Activated naive CD4-positive, alpha-beta T cell treated with anti-CD3 and anti-CD28 coated beads for 36 hours (primary cell): ENCODE data around the gene HNF4A. TPM values are rescaled to one million over a fixed set of nuclear protein-coding genes. Genes with fewer than 3 reads are reported as not detected.

ENCODE experiments used
- CTCF ChIA-PET: fragments of 350-600 bp; sonication (Branson Sonifier 250); formaldehyde crosslinking; loops from one replicate; lab custom pipeline; 2021; ENCODE audit warnings: antibody characterized with exemption; lab: Charles Lee
- DNase-seq: peaks from one replicate; pipeline ENCODE4 v3.0.0-alpha.2; 2020
- H3K27ac Mint-ChIP-seq: one replicate; pipeline ENCODE4 v1.8.0; 2021; ENCODE audit warnings: mild to moderate bottlenecking, mixed read lengths
- H3K27me3 Mint-ChIP-seq: one replicate; pipeline ENCODE4 v1.8.0; 2021; ENCODE audit warnings: low read depth, mixed read lengths
- H3K36me3 Mint-ChIP-seq: one replicate; pipeline ENCODE4 v1.8.0; 2021; ENCODE audit warnings: low read depth, mixed read lengths
- H3K4me1 Mint-ChIP-seq: one replicate; pipeline ENCODE4 v1.8.0; 2021; ENCODE audit warnings: low read depth, mixed read lengths
- H3K4me3 Mint-ChIP-seq: one replicate; pipeline ENCODE4 v1.8.0; 2021; ENCODE audit warnings: mild to moderate bottlenecking, moderate library complexity, mixed read lengths
- H3K9me3 Mint-ChIP-seq: one replicate; pipeline ENCODE4 v1.8.0; 2021; ENCODE audit warnings: mixed read lengths
- intact Hi-C: fragments of 100-400 bp; cut with micrococcal nuclease; formaldehyde crosslinking; loops from one replicate; pipeline ENCODE4 v1.15.1; 2023
- total RNA-seq, 2 experiments: library from RNA; stranded (reverse); gene quantifications; one replicate each; pipeline ENCODE4 v1.2.3, GENCODE V29; 2021

Gene HNF4A
- total RNA-seq, 2 experiments from 2014 or later = not detected

- no peaks in the 10 kb centered on the region for H3K4me1 Mint-ChIP-seq
- no peak for DNase-seq
- no peak overlapping the region for H3K4me3 Mint-ChIP-seq
- CTCF ChIA-PET = interaction anchor here (0.8 to 1.4 kb wide), 2 partner anchors 156 to 238 kb away, joined by 3 to 5 read pairs; no protein-coding TSS in a partner anchor
- H3K36me3 Mint-ChIP-seq = no peaks in the 10 kb centered on the region
- H3K9me3 Mint-ChIP-seq = no peaks in the 10 kb centered on the region
- intact Hi-C loops = no loop called here
- peaks cover 2% of the 10 kb centered on the region for H3K27me3 Mint-ChIP-seq
- no peak overlapping the region for H3K27ac Mint-ChIP-seq
Observed at GRCh38 chr20:44454306-44454963, 98.9 kb downstream of the HNF4A start.

- H3K36me3 Mint-ChIP-seq = no peaks in the 10 kb centered on the region
- H3K27ac Mint-ChIP-seq = no peak overlapping the region
- no peaks in the 10 kb centered on the region for H3K4me1 Mint-ChIP-seq
- CTCF ChIA-PET = interaction anchor here (1.4 kb wide), 1 partner anchor 239 kb away, joined by 5 read pairs; no protein-coding TSS in a partner anchor
- no peak for DNase-seq
- no peaks in the 10 kb centered on the region for H3K9me3 Mint-ChIP-seq
- H3K4me3 Mint-ChIP-seq = no peak overlapping the region
- intact Hi-C loops = no loop called here
- H3K27me3 Mint-ChIP-seq = peaks cover 2% of the 10 kb centered on the region
Observed at GRCh38 chr20:44455126-44455525, 99.6 kb downstream of the HNF4A start.

GRCh38 chr20:44456611-44457010, 101.1 kb downstream of the HNF4A start:
- CTCF ChIA-PET = interaction anchor here (0.6 to 1.8 kb wide), 2 partner anchors 112 to 239 kb away, joined by 3 read pairs; no protein-coding TSS in a partner anchor
- intact Hi-C loops = no loop called here
- no peaks in the 10 kb centered on the region for H3K36me3 Mint-ChIP-seq
- H3K9me3 Mint-ChIP-seq = no peaks in the 10 kb centered on the region
- peaks cover 2% of the 10 kb centered on the region for H3K27me3 Mint-ChIP-seq
- H3K27ac Mint-ChIP-seq = no peak overlapping the region
- H3K4me3 Mint-ChIP-seq = no peak overlapping the region
- DNase-seq = no peak
- no peaks in the 10 kb centered on the region for H3K4me1 Mint-ChIP-seq

- Mint-ChIP-seq H3K4me3 (no peak overlapping the region), H3K36me3 (no peaks in the 10 kb centered on the region), H3K4me1 (no peaks in the 10 kb centered on the region), H3K27ac (no peak overlapping the region), H3K9me3 (no peaks in the 10 kb centered on the region), H3K27me3 (peaks cover 2% of the 10 kb centered on the region)
- CTCF ChIA-PET = interaction anchor here (1.8 kb wide), 1 partner anchor 240 kb away, joined by 3 read pairs; no protein-coding TSS in a partner anchor
- no peak for DNase-seq
- intact Hi-C loops = no loop called here
Observed at GRCh38 chr20:44457016-44457415, 101.5 kb downstream of the HNF4A start.

- DNase-seq = no peak
- Mint-ChIP-seq H3K36me3 (no peaks in the 10 kb centered on the region), H3K27me3 (no peaks in the 10 kb centered on the region), H3K4me1 (no peaks in the 10 kb centered on the region), H3K27ac (no peak overlapping the region), H3K9me3 (no peaks in the 10 kb centered on the region), H3K4me3 (no peak overlapping the region)
- intact Hi-C loops = no loop called here
- CTCF ChIA-PET = interaction anchor here (0.6 to 2.7 kb wide), 6 partner anchors 74 to 445 kb away, joined by 3 to 7 read pairs (median 4); no protein-coding TSS in a partner anchor
Observed at GRCh38 chr20:44459271-44459670, 103.8 kb downstream of the HNF4A start.

- CTCF ChIA-PET = interaction anchor here (1.1 to 2.7 kb wide), 5 partner anchors 15 to 247 kb away, joined by 3 to 9 read pairs (median 6); partner anchors contain the start of gene TTPAL
- Mint-ChIP-seq H3K27ac (no peak overlapping the region), H3K4me3 (no peak overlapping the region), H3K4me1 (no peaks in the 10 kb centered on the region), H3K9me3 (no peaks in the 10 kb centered on the region), H3K27me3 (no peaks in the 10 kb centered on the region), H3K36me3 (no peaks in the 10 kb centered on the region)
- intact Hi-C loops = loop anchor here (1.0 to 5.0 kb wide), 3 partner anchors 72 to 245 kb away; partner anchors contain the start of gene FITM2
- DNase-seq = no peak
Observed at GRCh38 chr20:44460795-44461141, 105.3 kb downstream of the HNF4A start.

GRCh38 chr20:44461142-44461802, 105.8 kb downstream of the HNF4A start:
- CTCF ChIA-PET = interaction anchor here (0.5 to 1.7 kb wide), 11 partner anchors 11 to 378 kb away, joined by 3 to 9 read pairs (median 4); partner anchors contain the start of gene TTPAL
- no peak for DNase-seq
- intact Hi-C loops = loop anchor here (1.0 to 5.0 kb wide), 2 partner anchors 73 to 149 kb away; partner anchors contain the start of gene FITM2
- H3K9me3 Mint-ChIP-seq = no peaks in the 10 kb centered on the region
- no peak overlapping the region for H3K4me3 Mint-ChIP-seq
- H3K27me3 Mint-ChIP-seq = no peaks in the 10 kb centered on the region
- H3K27ac Mint-ChIP-seq = no peak overlapping the region
- no peaks in the 10 kb centered on the region for H3K4me1 Mint-ChIP-seq
- no peaks in the 10 kb centered on the region for H3K36me3 Mint-ChIP-seq

GRCh38 chr20:44461803-44462174, 106.3 kb downstream of the HNF4A start:
- Mint-ChIP-seq H3K36me3 (no peaks in the 10 kb centered on the region), H3K4me3 (no peak overlapping the region), H3K27ac (no peak overlapping the region), H3K4me1 (no peaks in the 10 kb centered on the region), H3K9me3 (no peaks in the 10 kb centered on the region), H3K27me3 (no peaks in the 10 kb centered on the region)
- CTCF ChIA-PET = interaction anchor here (0.5 to 1.7 kb wide), 12 partner anchors 10 to 426 kb away, joined by 3 to 9 read pairs (median 4); partner anchors contain the start of gene TTPAL
- intact Hi-C loops = loop anchor here (1.0 to 5.0 kb wide), 2 partner anchors 73 to 149 kb away; partner anchors contain the start of gene FITM2
- DNase-seq = no peak

- Mint-ChIP-seq H3K36me3 (no peaks in the 10 kb centered on the region), H3K4me3 (no peak overlapping the region), H3K27ac (no peak overlapping the region), H3K9me3 (no peaks in the 10 kb centered on the region), H3K27me3 (no peaks in the 10 kb centered on the region), H3K4me1 (no peaks in the 10 kb centered on the region)
- CTCF ChIA-PET = interaction anchor here (0.6 to 0.7 kb wide), 2 partner anchors 364 to 654 kb away, joined by 4 read pairs; no protein-coding TSS in a partner anchor
- intact Hi-C loops = loop anchor here (5.0 kb wide), 1 partner anchor 151 kb away; the partner anchor contains the start of gene FITM2
- no peak for DNase-seq
Observed at GRCh38 chr20:44463466-44463865, 108.0 kb downstream of the HNF4A start.

GRCh38 chr20:44464514-44464913, 109.0 kb downstream of the HNF4A start:
- intact Hi-C loops = loop anchor here (5.0 kb wide), 1 partner anchor 152 kb away; the partner anchor contains the start of gene FITM2
- Mint-ChIP-seq H3K4me3 (no peak overlapping the region), H3K9me3 (no peaks in the 10 kb centered on the region), H3K36me3 (no peaks in the 10 kb centered on the region), H3K27ac (no peak overlapping the region), H3K27me3 (no peaks in the 10 kb centered on the region), H3K4me1 (no peaks in the 10 kb centered on the region)
- no peak for DNase-seq
- CTCF ChIA-PET = no interaction called here

- H3K4me1 Mint-ChIP-seq = no peaks in the 10 kb centered on the region
- no peaks in the 10 kb centered on the region for H3K9me3 Mint-ChIP-seq
- intact Hi-C loops = no loop called here
- DNase-seq = no peak
- no peak overlapping the region for H3K4me3 Mint-ChIP-seq
- H3K27ac Mint-ChIP-seq = no peak overlapping the region
- H3K36me3 Mint-ChIP-seq = no peaks in the 10 kb centered on the region
- H3K27me3 Mint-ChIP-seq = no peaks in the 10 kb centered on the region
- CTCF ChIA-PET = interaction anchor here (2.2 kb wide), 1 partner anchor 144 kb away, joined by 9 read pairs; no protein-coding TSS in a partner anchor
Observed at GRCh38 chr20:44465001-44465560, 109.6 kb downstream of the HNF4A start.
